H1 (cell line): ENCODE measurements around the gene AOAH. TPM values are rescaled to one million over a fixed set of nuclear protein-coding genes. Genes with fewer than 3 reads are reported as not detected.

Experiments used
- ATF2 ChIP-seq: IDR thresholded peaks from 2 replicates; pipeline ENCODE4 v1.6.1; 2012; ENCODE audit warnings: low read length, inconsistent platforms
- JUN ChIP-seq: IDR thresholded peaks from 2 replicates; pipeline ENCODE4 v1.6.1; 2011; ENCODE audit warnings: low read depth, mild to moderate bottlenecking, improper control_type of control experiment, low read length
- NRF1 ChIP-seq: IDR thresholded peaks from 2 replicates; pipeline ENCODE4 v1.6.1; 2011; ENCODE audit warnings: mild to moderate bottlenecking, low read depth, low read length, improper control_type of control experiment
- RBBP5 ChIP-seq: IDR thresholded peaks from 2 replicates; pipeline ENCODE4 v1.7.1; 2012; ENCODE audit warnings: low read depth, mild to moderate bottlenecking, inconsistent platforms, low read length, moderate library complexity, borderline replicate concordance
- RFX5 ChIP-seq: IDR thresholded peaks from 2 replicates; pipeline ENCODE4 v1.6.1; 2011; ENCODE audit warnings: low read depth, low read length, improper control_type of control experiment, borderline replicate concordance
- polyA plus RNA-seq, 7 experiments: library from polyadenylated mRNA; depleted of rRNA in 3 of 7; stranded (reverse) in 5 of 7; unstranded in 2 of 7; fragments of >200 nt in 5 of 7; fragments of 200-250 nt in 2 of 7; gene quantifications; 1 replicate in 5 of 7; 2 replicates in 1 of 7; 4 replicates in 1 of 7; pipeline versions ENCODE4 v1.2.1 to v1.2.3, GENCODE V29; 2011 to 2013; ENCODE audit warnings: missing spikeins in 2 of 7, mixed read lengths in 2 of 7
- total RNA-seq: library from RNA; stranded (reverse); fragmentation: NEBNext Ultra II Directional; extraction: Animal tissue kit (Norgen Biotek cat#: 25700); gene quantifications from 2 replicates; pipeline ENCODE4 v1.2.1, GENCODE V29; 2021

The AOAH gene
- total and polyA plus RNA-seq, 2 of the 8 experiments (the other 6 are each of a cell fraction or from before 2014, with no cell fraction given): 0.08 TPM; not detected in 1

GRCh38 chr7:36545291-36545690, 179.0 kb downstream of the AOAH start (continued):
- TF ChIP-seq ATF2: no peak
- no peak for TF ChIP-seq RFX5
- no peak for TF ChIP-seq RBBP5
- TF ChIP-seq JUN: no peak
- TF ChIP-seq NRF1: no peak
